Activated T-helper 9 cell treated with anti-CD3 and anti-CD28 coated beads, Interleukin-2, amount 50 U/mL, for 16 hours (primary cell): ENCODE measurements around the gene HSPA1A.
"Not testable (repeated sequence)": the region's sequence is repeated elsewhere in the genome, so short reads cannot be mapped to it uniquely, and the experiment has no call there.

Experiments used
- DNase-seq: peaks from one replicate; pipeline ENCODE4 v3.0.0-alpha.2; 2020; ENCODE audit warnings: low read depth

The HSPA1A gene

GRCh38 chr6:31811645-31812044 is 3.7 kb upstream of the HSPA1A start:
- DNase-seq: no peak

- DNase-seq: no peak
Observed at GRCh38 chr6:31813465-31813849, 1.9 kb upstream of the HSPA1A start.

- peak; percentile 63 for DNase-seq
Observed at GRCh38 chr6:31814677-31815024, 692 bp upstream of the HSPA1A start.

- not testable (repeated sequence) for DNase-seq
Observed at GRCh38 chr6:31817133-31817928, 2.0 kb downstream of the HSPA1A start.

GRCh38 chr6:31817929-31818511 is 2.7 kb downstream of the HSPA1A start:
- DNase-seq: not testable (repeated sequence)

- DNase-seq: no peak
Observed at GRCh38 chr6:31819871-31820299, 4.5 kb downstream of the HSPA1A start.

- DNase-seq: not testable (repeated sequence)
Observed at GRCh38 chr6:31820399-31820798, 5.1 kb downstream of the HSPA1A start.

- peak; percentile 56 for DNase-seq
Observed at GRCh38 chr6:31821301-31822035, 6.1 kb downstream of the HSPA1A start.

GRCh38 chr6:31822036-31822821 is 6.9 kb downstream of the HSPA1A start:
- DNase-seq: peak; percentile 50

- not testable (repeated sequence) for DNase-seq
Observed at GRCh38 chr6:31823592-31824196, 8.4 kb downstream of the HSPA1A start.

GRCh38 chr6:31825553-31825952 is 10.2 kb downstream of the HSPA1A start:
- DNase-seq: no peak

GRCh38 chr6:31826793-31827285 is 11.5 kb downstream of the HSPA1A start:
- DNase-seq: no peak

GRCh38 chr6:31827286-31828079 is 12.1 kb downstream of the HSPA1A start, which contains the start of gene HSPA1B:
HSPA1B (plus strand) TSS chr6:31827738; CDS start chr6:31827951, 213 bp downstream.
- peak; percentile 80 for DNase-seq

GRCh38 chr6:31829633-31830283 is 14.4 kb downstream of the HSPA1A start:
- DNase-seq: no peak

GRCh38 chr6:31830886-31831335 is 15.6 kb downstream of the HSPA1A start:
- no peak for DNase-seq

- DNase-seq: no peak
Observed at GRCh38 chr6:31831350-31832215, 16.2 kb downstream of the HSPA1A start.

GRCh38 chr6:31834367-31835250 is 19.3 kb downstream of the HSPA1A start:
- DNase-seq: peak; percentile 68

- DNase-seq: no peak
Observed at GRCh38 chr6:31836047-31836473, 20.7 kb downstream of the HSPA1A start.
